Panc1 (cell line): ENCODE measurements around the gene SARS2. TPM values are rescaled to one million over a fixed set of nuclear protein-coding genes. Genes with fewer than 3 reads are reported as not detected.

Experiments used
- ATAC-seq: fragments of 200-7000 bp; cut with Tn5 transposase; 2 replicates; pipeline ENCODE4 v1.9.1; 2020; ENCODE audit warnings: mild to moderate bottlenecking, moderate library complexity
- BruUV-seq: library from RNA; stranded (reverse); fragments of 400-500 nt; replicated peaks from 2 replicates; lab custom pipeline; 2021; lab: Mats Ljungman, UMichigan
- CTCF ChIA-PET: fragments of 300-600 bp; sonication (Branson Sonifier 250); formaldehyde crosslinking; loops from one replicate; lab custom pipeline; 2022; ENCODE audit warnings: antibody characterized with exemption; lab: Charles Lee
- POLR2A ChIA-PET: fragments of 300-600 bp; sonication (Branson Sonifier 250); formaldehyde crosslinking; loops from one replicate; lab custom pipeline; 2022; ENCODE audit warnings: antibody characterized with exemption; lab: Charles Lee
- DNase-seq: peaks from one replicate; pipeline ENCODE4 v3.0.0-alpha.2; 2010; ENCODE audit warnings: low read depth, low spot score
- H3K27ac ChIP-seq: 2 replicates; pipeline ENCODE4 v1.5.1; 2011; ENCODE audit warnings: mild to moderate bottlenecking, low read length, inconsistent platforms
- H3K27me3 ChIP-seq: fragments of 200-500 bp; sonication (Bioruptor generic); 2 replicates; pipeline ENCODE4 v1.6.0; 2014; ENCODE audit warnings: low read length, inconsistent platforms; ENCODE audit not compliant: control insufficient read depth, insufficient read depth
- H3K36me3 ChIP-seq: fragments of 200-500 bp; sonication (Bioruptor generic); 2 replicates; pipeline ENCODE4 v1.5.1; 2014; ENCODE audit warnings: inconsistent platforms, mild to moderate bottlenecking, low read length, moderate library complexity; ENCODE audit not compliant: control insufficient read depth, insufficient read depth
- H3K4me1 ChIP-seq: 2 replicates; pipeline ENCODE4 v1.5.1; 2011; ENCODE audit warnings: inconsistent platforms, mild to moderate bottlenecking, low read length, moderate library complexity; ENCODE audit not compliant: control insufficient read depth, insufficient read depth
- H3K4me3 ChIP-seq, 2 experiments: 2 replicates each; pipeline ENCODE4 v1.5.1; 2011 to 2012; ENCODE audit warnings: low read depth in 2 of 2, low read length in 2 of 2, mild to moderate bottlenecking in 2 of 2, inconsistent platforms in 1 of 2, moderate library complexity in 1 of 2
- H3K9me3 ChIP-seq: fragments of 200-500 bp; sonication (Bioruptor generic); 2 replicates; pipeline ENCODE4 v1.5.1; 2014; ENCODE audit warnings: low read depth, mild to moderate bottlenecking, inconsistent platforms, low read length, moderate library complexity; ENCODE audit not compliant: control insufficient read depth, insufficient read depth
- CTCF ChIP-seq: fragments of 450-650 bp; IDR thresholded peaks from 2 replicates; pipeline ENCODE4 v1.5.1; 2017; ENCODE audit warnings: mild to moderate bottlenecking
- POLR2AphosphoS5 ChIP-seq: IDR thresholded peaks from 2 replicates; pipeline ENCODE4 v1.6.1; 2012; ENCODE audit warnings: mild to moderate bottlenecking, low read depth, low read length, moderate library complexity
- REST ChIP-seq, 2 experiments: IDR thresholded peaks; 2 replicates each; pipeline ENCODE4 v1.6.1; 2011 to 2012; ENCODE audit warnings: low read depth in 2 of 2, control low read depth in 1 of 2, low read length in 1 of 2, mild to moderate bottlenecking in 1 of 2, moderate library complexity in 1 of 2; ENCODE audit not compliant: insufficient read depth in 1 of 2
- SIN3A ChIP-seq: IDR thresholded peaks from 2 replicates; pipeline ENCODE4 v1.6.1; 2012; ENCODE audit warnings: low read depth, mild to moderate bottlenecking, low read length, moderate library complexity, borderline replicate concordance; ENCODE audit not compliant: insufficient read depth
- TCF7L2 ChIP-seq: IDR thresholded peaks from 2 replicates; pipeline ENCODE4 v1.6.1; 2011; ENCODE audit warnings: mild to moderate bottlenecking, low read depth, low read length, inconsistent platforms
- in situ Hi-C: cut with HindIII; loops from 2 replicates; pipeline ENCODE4 v1.10.0; 2016; ENCODE audit warnings: low sequenced_read_pairs, low pct_unique_long_range_greater_than_20kb
- intact Hi-C: fragments of 100-400 bp; cut with micrococcal nuclease; formaldehyde crosslinking; loops from one replicate; pipeline ENCODE4 v1.10.0; 2022; ENCODE audit not compliant: unreplicated experiment
- total RNA-seq: library from RNA; stranded (reverse); gene quantifications from one replicate; pipeline ENCODE4 v1.2.1, GENCODE V29; 2021; ENCODE audit not compliant: unreplicated experiment

Gene SARS2
- total RNA-seq, 1 experiment from 2014 or later, result 186 TPM

GRCh38 chr19:38919837-38920601 lies 10.5 kb downstream of the SARS2 start:
- ATAC-seq (no peak), DNase-seq (no peak)
- no peak overlapping the region for H3K27ac ChIP-seq
- peaks cover 11% of the 10 kb centered on the region for H3K4me1 ChIP-seq
- H3K9me3 ChIP-seq, result no peaks in the 10 kb centered on the region
- POLR2A ChIA-PET, result interaction anchor here (0.7 kb wide), 1 partner anchor 20 kb away, joined by 3 read pairs; the partner anchor contains the start of gene NFKBIB
- BruUV-seq, result no TSS peak
- no peaks in the 10 kb centered on the region for H3K27me3 ChIP-seq
- in situ Hi-C loops, result no loop called here
- TF ChIP-seq REST (IDR thresholded peaks at IDR 0.05; ENCODE audit: insufficient read depth in 1 of 2, low read depth in 2 of 2, low read length in 1 of 2) (no peak), SIN3A (no peak), POLR2AphosphoS5 (no peak), TCF7L2 (no peak), CTCF (no peak)
- intact Hi-C loops, result no loop called here
- CTCF ChIA-PET, result interaction anchor here (0.5 to 2.0 kb wide), 3 partner anchors 10 to 304 kb away, joined by 3 to 9 read pairs (median 8); partner anchors contain the start of genes MRPS12 and SARS2
- no peak overlapping the region for H3K4me3 ChIP-seq
- H3K36me3 ChIP-seq, result no peaks in the 10 kb centered on the region; the same call in 1 of the 2 replicates

- Histone ChIP-seq H3K9me3 (no peaks in the 10 kb centered on the region), H3K27me3 (no peaks in the 10 kb centered on the region), H3K36me3 (no peaks in the 10 kb centered on the region), H3K4me1 (peaks cover 11% of the 10 kb centered on the region), H3K27ac (no peak overlapping the region), H3K4me3 (no peak overlapping the region)
- intact Hi-C loops (no loop called here), in situ Hi-C loops (no loop called here)
- DNase-seq (no peak), ATAC-seq (peak; percentile 0; the same call in 1 of the 2 replicates)
- TF ChIP-seq SIN3A (no peak), CTCF (no peak), POLR2AphosphoS5 (no peak; the same call in 1 of the 2 replicates), TCF7L2 (no peak), REST (IDR thresholded peaks at IDR 0.05; ENCODE audit: insufficient read depth in 1 of 2, low read depth in 2 of 2, low read length in 1 of 2) (no peak)
- BruUV-seq, result no TSS peak
- CTCF ChIA-PET, result interaction anchor here (1.8 to 2.0 kb wide), 2 partner anchors 12 to 18 kb away, joined by 6 to 9 read pairs; partner anchors contain the start of genes MRPS12, NFKBIB and SARS2
- POLR2A ChIA-PET, result no interaction called here
These were observed 12.0 kb downstream of the SARS2 start for GRCh38 chr19:38918526-38918925.
